Caco-2 (cell line): ENCODE data around the gene PCGF3. TPM values are rescaled to one million over a fixed set of nuclear protein-coding genes. Genes with fewer than 3 reads are reported as not detected.

ENCODE experiments used
- BruUV-seq: library from RNA; stranded (reverse); fragments of 400-500 nt; replicated peaks from 2 replicates; lab custom pipeline; 2021; lab: Mats Ljungman, UMichigan
- CTCF ChIA-PET: fragments of 300-600 bp; sonication (Branson Sonifier 250); formaldehyde crosslinking; loops from one replicate; lab custom pipeline; 2022; ENCODE audit warnings: antibody characterized with exemption; lab: Charles Lee
- POLR2A ChIA-PET: fragments of 300-600 bp; sonication (Branson Sonifier 250); formaldehyde crosslinking; loops from one replicate; lab custom pipeline; 2022; ENCODE audit warnings: antibody characterized with exemption; lab: Charles Lee
- DNase-seq, 2 experiments: peaks; one replicate each; pipeline versions ENCODE4 v3.0.0 to v3.0.0-alpha.2; 2020 to 2022
- H3K27me3 ChIP-seq: replicated peaks from 2 replicates; pipeline ENCODE4 v1.6.0; 2011; ENCODE audit warnings: low read length; ENCODE audit not compliant: control insufficient read depth, insufficient read depth
- H3K36me3 ChIP-seq: 2 replicates; pipeline ENCODE4 v1.5.1; 2011; ENCODE audit warnings: low read length; ENCODE audit not compliant: control insufficient read depth, insufficient read depth
- H3K4me1 ChIP-seq: fragments of 250-450 bp; sonication (Bioruptor Pico); 2 replicates; pipeline ENCODE4 v1.5.1; 2020; ENCODE audit warnings: mild to moderate bottlenecking
- H3K4me3 ChIP-seq: 2 replicates; pipeline ENCODE4 v1.5.1; 2011; ENCODE audit warnings: low read depth, mild to moderate bottlenecking, control low read depth, low read length
- H3K9me3 ChIP-seq: fragments of 250-450 bp; sonication (Bioruptor Pico); 2 replicates; pipeline ENCODE4 v1.5.1; 2020; ENCODE audit warnings: mild to moderate bottlenecking, moderate library complexity
- H3K27ac Mint-ChIP-seq: one replicate; pipeline ENCODE4 v1.8.0; 2022; ENCODE audit warnings: mixed read lengths; ENCODE audit not compliant: unreplicated experiment
- H3K27me3 Mint-ChIP-seq: one replicate; pipeline ENCODE4 v1.8.0; 2022; ENCODE audit warnings: mixed read lengths; ENCODE audit not compliant: insufficient read depth, unreplicated experiment
- H3K36me3 Mint-ChIP-seq: one replicate; pipeline ENCODE4 v1.8.0; 2022; ENCODE audit warnings: mild to moderate bottlenecking, mixed read lengths; ENCODE audit not compliant: insufficient read depth, unreplicated experiment
- H3K4me1 Mint-ChIP-seq: one replicate; pipeline ENCODE4 v1.8.0; 2022; ENCODE audit warnings: low read depth, mixed read lengths; ENCODE audit not compliant: unreplicated experiment
- H3K4me3 Mint-ChIP-seq: one replicate; pipeline ENCODE4 v1.8.0; 2022; ENCODE audit warnings: mild to moderate bottlenecking, moderate library complexity, mixed read lengths; ENCODE audit not compliant: unreplicated experiment
- H3K9me3 Mint-ChIP-seq: one replicate; pipeline ENCODE4 v1.8.0; 2022; ENCODE audit warnings: mixed read lengths; ENCODE audit not compliant: unreplicated experiment
- CTCF ChIP-seq, 2 experiments: fragments of 200-600 bp in 1 of 2; IDR thresholded peaks; 1 replicate in 1 of 2; 2 replicates in 1 of 2; pipeline versions ENCODE4 v1.5.1 to v1.8.0; 2011 to 2022; ENCODE audit warnings: antibody characterized with exemption in 1 of 2, control low read depth in 1 of 2, inconsistent platforms in 1 of 2, low read depth in 1 of 2, low read length in 1 of 2, mild to moderate bottlenecking in 1 of 2, moderate library complexity in 1 of 2; ENCODE audit not compliant: insufficient read depth in 1 of 2, severe bottlenecking in 1 of 2, unreplicated experiment in 1 of 2
- intact Hi-C: fragments of 100-400 bp; cut with micrococcal nuclease; formaldehyde crosslinking; loops from one replicate; pipeline ENCODE4 v1.10.0; 2022; ENCODE audit not compliant: unreplicated experiment
- total RNA-seq: library from RNA; stranded (reverse); gene quantifications from 2 replicates; pipeline ENCODE4 v1.2.3, GENCODE V29; 2022

PCGF3 gene
- total RNA-seq, 1 experiment from 2014 or later: 38.0 TPM

DNA sequence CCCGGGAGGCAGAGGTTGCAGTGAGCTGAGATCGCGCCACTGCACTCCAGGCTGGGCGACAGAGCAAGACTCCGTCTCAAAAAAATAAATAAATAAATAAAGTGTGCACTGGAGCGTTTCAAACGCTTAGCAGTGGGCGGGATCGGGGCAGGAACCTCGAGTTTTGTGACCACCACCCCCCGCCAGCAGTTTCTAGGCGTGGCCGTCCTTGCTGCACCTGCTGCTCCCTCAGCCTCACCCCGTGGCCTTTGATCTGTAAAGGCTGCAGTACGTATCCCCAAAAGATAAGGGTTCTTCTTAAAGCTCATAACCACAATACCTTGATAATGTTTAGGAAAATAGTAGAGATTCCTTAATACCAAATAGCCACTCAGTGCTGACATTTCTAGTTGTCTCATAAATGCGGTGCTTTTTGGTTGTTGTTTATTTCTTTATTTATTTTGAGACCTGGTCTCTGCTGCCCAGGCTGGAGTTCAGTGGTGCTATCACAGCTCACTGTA, 33.2 kb downstream of the PCGF3 start:
- H3K9me3 Mint-ChIP-seq: no peaks in the 10 kb centered on the region
- no peaks in the 10 kb centered on the region for H3K4me1 Mint-ChIP-seq
- no peaks in the 10 kb centered on the region for H3K27me3 ChIP-seq
- intact Hi-C loops: no loop called here
- DNase-seq: no peak
- no peak overlapping the region for H3K27ac Mint-ChIP-seq
- ChIA-PET CTCF (no interaction called here), POLR2A (no interaction called here)
- peaks cover 2% of the 10 kb centered on the region; the same call in 1 of the 2 replicates for H3K36me3 ChIP-seq
- no TSS peak for BruUV-seq
- H3K4me3 Mint-ChIP-seq: no peak overlapping the region
- H3K27me3 Mint-ChIP-seq: no peaks in the 10 kb centered on the region
- H3K36me3 Mint-ChIP-seq: peaks cover 56% of the 10 kb centered on the region
- no peaks in the 10 kb centered on the region for H3K9me3 ChIP-seq
- no peaks in the 10 kb centered on the region for H3K4me1 ChIP-seq
- H3K4me3 ChIP-seq: no peak overlapping the region
- no peak for TF ChIP-seq CTCF (IDR thresholded peaks at IDR 0.05; ENCODE audit: insufficient read depth in 1 of 2, low read depth in 1 of 2, low read length in 1 of 2, severe bottlenecking in 1 of 2, unreplicated experiment in 1 of 2)

GRCh38 chr4:739569-739968, 33.9 kb downstream of the PCGF3 start:
- no TSS peak for BruUV-seq
- no peak for TF ChIP-seq CTCF (IDR thresholded peaks at IDR 0.05; ENCODE audit: insufficient read depth in 1 of 2, low read depth in 1 of 2, low read length in 1 of 2, severe bottlenecking in 1 of 2, unreplicated experiment in 1 of 2)
- Histone ChIP-seq H3K36me3 (peaks cover 2% of the 10 kb centered on the region; the same call in 1 of the 2 replicates), H3K9me3 (no peaks in the 10 kb centered on the region), H3K4me1 (no peaks in the 10 kb centered on the region), H3K27me3 (no peaks in the 10 kb centered on the region), H3K4me3 (no peak overlapping the region)
- peaks cover 4% of the 10 kb centered on the region for H3K4me1 Mint-ChIP-seq
- ChIA-PET CTCF (no interaction called here), POLR2A (no interaction called here)
- no peaks in the 10 kb centered on the region for H3K9me3 Mint-ChIP-seq
- peaks cover 56% of the 10 kb centered on the region for H3K36me3 Mint-ChIP-seq
- no peaks in the 10 kb centered on the region for H3K27me3 Mint-ChIP-seq
- no peak overlapping the region for H3K27ac Mint-ChIP-seq
- intact Hi-C loops: no loop called here
- DNase-seq: no peak
- H3K4me3 Mint-ChIP-seq: no peak overlapping the region

DNA sequence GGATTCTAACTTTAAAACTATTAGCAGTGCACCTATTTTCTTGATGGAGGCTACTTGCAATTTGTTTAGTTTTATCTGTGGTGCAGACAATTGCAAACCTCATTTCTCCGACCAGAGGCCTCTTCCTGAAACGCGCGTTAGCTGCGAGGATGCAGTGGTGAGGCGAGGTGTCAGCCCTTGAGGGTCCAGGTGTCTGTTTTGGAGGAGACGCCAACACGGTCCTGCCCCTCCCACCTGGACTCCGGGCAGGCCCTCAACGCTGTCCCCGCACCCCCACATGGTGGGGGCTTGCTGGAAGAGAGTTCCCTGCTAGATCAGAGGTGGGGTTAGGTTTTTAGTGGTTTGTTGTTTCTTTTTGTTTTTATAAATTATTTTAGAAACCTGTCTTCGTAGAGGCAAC, 34.4 kb downstream of the PCGF3 start:
- Histone ChIP-seq H3K27me3 (no peaks in the 10 kb centered on the region), H3K4me1 (no peaks in the 10 kb centered on the region), H3K4me3 (no peak overlapping the region), H3K36me3 (peaks cover 2% of the 10 kb centered on the region; the same call in 1 of the 2 replicates), H3K9me3 (no peaks in the 10 kb centered on the region)
- intact Hi-C loops: no loop called here
- H3K27ac Mint-ChIP-seq: no peak overlapping the region
- no peaks in the 10 kb centered on the region for H3K9me3 Mint-ChIP-seq
- no TSS peak for BruUV-seq
- no peak overlapping the region for H3K4me3 Mint-ChIP-seq
- POLR2A ChIA-PET: no interaction called here
- H3K27me3 Mint-ChIP-seq: no peaks in the 10 kb centered on the region
- peaks cover 54% of the 10 kb centered on the region for H3K36me3 Mint-ChIP-seq
- CTCF ChIA-PET: no interaction called here
- no peak for TF ChIP-seq CTCF (IDR thresholded peaks at IDR 0.05; ENCODE audit: insufficient read depth in 1 of 2, low read depth in 1 of 2, low read length in 1 of 2, severe bottlenecking in 1 of 2, unreplicated experiment in 1 of 2)
- peaks cover 5% of the 10 kb centered on the region for H3K4me1 Mint-ChIP-seq
- no peak for DNase-seq
